ENCODE results near the gene PDE1A. TPM values are rescaled to one million over a fixed set of nuclear protein-coding genes. Genes with fewer than 3 reads are reported as not detected.

The PDE1A gene
- total and polyA plus RNA-seq, 10 of the 15 experiments (the other 5 are each of a cell fraction or from before 2014, with no cell fraction given), result 1.1 TPM; not detected in 9

GRCh38 chr2:182170341-182170740 is 256.5 kb downstream of the PDE1A start (continued):
- TF ChIP-seq E4F1 (IDR thresholded peaks at IDR 0.05; ENCODE audit: borderline replicate concordance, partially characterized antibody), result no peak

- Histone ChIP-seq H3K9me3 (replicated peaks; ENCODE audit: control insufficient read depth, insufficient read depth, low read length) (no peaks in the 10 kb centered on the region), H3K36me3 (ENCODE audit: control insufficient read depth in 2 of 2, insufficient read depth in 2 of 2, low read length in 1 of 2) (no peaks in the 10 kb centered on the region), H3K9ac (ENCODE audit: control insufficient read depth, insufficient read depth, low read length) (no peak overlapping the region), H3K27ac (ENCODE audit: control insufficient read depth, insufficient read depth) (no peak overlapping the region), H3K4me3 (no peak overlapping the region), H2AFZ (ENCODE audit: control insufficient read depth, low read depth, low read length) (no peak overlapping the region), H3K27me3 (replicated peaks in 1 of 2; ENCODE audit: control insufficient read depth in 2 of 2, insufficient read depth in 2 of 2, low read length in 1 of 2) (no peaks in the 10 kb centered on the region), H3K4me2 (ENCODE audit: control insufficient read depth, insufficient read depth) (no peak overlapping the region), H3K79me2 (ENCODE audit: control insufficient read depth, insufficient read depth, low read length) (no peaks in the 10 kb centered on the region), H4K20me1 (ENCODE audit: control insufficient read depth, insufficient read depth) (no peaks in the 10 kb centered on the region), H3K4me1 (ENCODE audit: control insufficient read depth, insufficient read depth, low read length) (no peaks in the 10 kb centered on the region)
- POLR2A ChIA-PET, result no interaction called here
- SMC1A ChIA-PET (ENCODE audit: uncharacterized antibody, unreplicated experiment), result no interaction called here
- FAIRE-seq (no peak), DNase-seq (ENCODE audit: low read depth, low spot score) (no peak), ATAC-seq (no peak)
- no TSS peak for BruUV-seq (replicated peaks)
- 63% methylated on average over 4 of the region's 4 CpGs for WGBS (ENCODE audit: insufficient coverage, insufficient replicate concordance, low lambda C conversion rate, missing lambda C conversion rate)
- CTCF ChIA-PET, result no interaction called here
- in situ Hi-C loops (cut with MboI), result no loop called here
- TF ChIP-seq HDAC6 (IDR thresholded peaks at IDR 0.05; ENCODE audit: unreplicated experiment) (no peak), ELK1 (IDR thresholded peaks at IDR 0.05; ENCODE audit: low read depth, low read length) (no peak), SUPT20H (IDR thresholded peaks at IDR 0.05; ENCODE audit: borderline replicate concordance, control insufficient read depth, low read depth, low read length) (no peak), FOS (IDR thresholded peaks at IDR 0.05; ENCODE audit: borderline replicate concordance, extremely low read depth, insufficient read length) (no peak), SMAD1 (IDR thresholded peaks at IDR 0.05; ENCODE audit: low read depth, partially characterized antibody) (no peak), SREBF2 (IDR thresholded peaks at IDR 0.05; ENCODE audit: low read length) (no peak), RUNX3 (IDR thresholded peaks at IDR 0.05; ENCODE audit: low read length) (no peak), POU2F2 (IDR thresholded peaks at IDR 0.05; ENCODE audit: borderline replicate concordance, low read depth, low read length) (no peak), TBL1XR1 (IDR thresholded peaks at IDR 0.05; ENCODE audit: low read depth, low read length) (no peak)
- RAD21 ChIA-PET (ENCODE audit: unreplicated experiment), result no interaction called here
- intact Hi-C loops (cut with micrococcal nuclease; ENCODE audit: unreplicated experiment), result no loop called here
Measured at GRCh38 chr2:182167882-182168281, 259.0 kb downstream of the PDE1A start.

Data from GM12878 (cell line).